ENCODE data around the gene CDT1.

The CDT1 gene

DNA sequence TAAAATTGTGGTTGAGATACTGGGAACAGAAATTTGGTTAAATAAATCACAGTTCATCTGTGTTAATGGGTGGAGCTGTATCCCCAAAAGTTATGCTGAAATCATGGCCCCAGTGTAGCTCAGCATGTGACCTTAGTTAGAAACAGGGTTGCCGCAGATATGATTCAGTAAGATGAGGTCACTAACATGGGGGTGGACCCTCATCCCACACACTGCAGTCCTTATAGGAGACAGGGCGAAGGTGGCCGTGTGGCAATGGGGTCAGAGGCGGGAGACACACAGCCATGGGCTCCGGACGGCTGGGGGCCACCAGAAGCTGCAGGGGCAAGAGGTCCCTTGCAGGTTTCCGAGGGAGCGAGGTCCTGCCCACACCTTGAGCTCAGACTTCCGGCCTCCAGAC is 42.5 kb downstream of the CDT1 start:
- no peaks in the 10 kb centered on the region for H3K9me3 ChIP-seq (ENCODE audit: low read length)
- no peak overlapping the region for H3K27ac ChIP-seq (ENCODE audit: low read depth, low read length, poor library complexity, severe bottlenecking)
- TF ChIP-seq EZH2 (IDR thresholded peaks at IDR 0.05; ENCODE audit: borderline replicate concordance, low read length): no peak
- TF ChIP-seq, protein P1, sequence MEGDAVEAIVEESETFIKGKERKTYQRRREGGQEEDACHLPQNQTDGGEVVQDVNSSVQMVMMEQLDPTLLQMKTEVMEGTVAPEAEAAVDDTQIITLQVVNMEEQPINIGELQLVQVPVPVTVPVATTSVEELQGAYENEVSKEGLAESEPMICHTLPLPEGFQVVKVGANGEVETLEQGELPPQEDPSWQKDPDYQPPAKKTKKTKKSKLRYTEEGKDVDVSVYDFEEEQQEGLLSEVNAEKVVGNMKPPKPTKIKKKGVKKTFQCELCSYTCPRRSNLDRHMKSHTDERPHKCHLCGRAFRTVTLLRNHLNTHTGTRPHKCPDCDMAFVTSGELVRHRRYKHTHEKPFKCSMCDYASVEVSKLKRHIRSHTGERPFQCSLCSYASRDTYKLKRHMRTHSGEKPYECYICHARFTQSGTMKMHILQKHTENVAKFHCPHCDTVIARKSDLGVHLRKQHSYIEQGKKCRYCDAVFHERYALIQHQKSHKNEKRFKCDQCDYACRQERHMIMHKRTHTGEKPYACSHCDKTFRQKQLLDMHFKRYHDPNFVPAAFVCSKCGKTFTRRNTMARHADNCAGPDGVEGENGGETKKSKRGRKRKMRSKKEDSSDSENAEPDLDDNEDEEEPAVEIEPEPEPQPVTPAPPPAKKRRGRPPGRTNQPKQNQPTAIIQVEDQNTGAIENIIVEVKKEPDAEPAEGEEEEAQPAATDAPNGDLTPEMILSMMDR (IDR thresholded peaks at IDR 0.05; ENCODE audit: low read length): no peak
- no peaks in the 10 kb centered on the region for H3K79me2 ChIP-seq (ENCODE audit: insufficient read depth, low read length)
- H3K9me2 ChIP-seq (ENCODE audit: low read depth, low read length): no peaks in the 10 kb centered on the region
- no peaks in the 10 kb centered on the region for H3K27me3 ChIP-seq (ENCODE audit: insufficient read depth, low read length)
- H3K4me2 ChIP-seq (ENCODE audit: low read length): no peak overlapping the region
- H2AFZ ChIP-seq (ENCODE audit: low read length): no peak overlapping the region
- H3F3A ChIP-seq (ENCODE audit: insufficient read depth, low read length): no peaks in the 10 kb centered on the region
- no peak overlapping the region for H3K9ac ChIP-seq (ENCODE audit: low read length)
- H4K20me1 ChIP-seq (ENCODE audit: insufficient read depth, low read length): no peaks in the 10 kb centered on the region
- no peaks in the 10 kb centered on the region; the same call in 1 of the 2 replicates for H3K36me3 ChIP-seq (ENCODE audit: insufficient read depth, low read length)
- no peak overlapping the region for H3K4me3 ChIP-seq (ENCODE audit: low read depth, low read length, poor library complexity, severe bottlenecking)
- H3K4me1 ChIP-seq (ENCODE audit: insufficient read depth, low read length, severe bottlenecking): no peaks in the 10 kb centered on the region

- H3F3A ChIP-seq (ENCODE audit: insufficient read depth, low read length): no peaks in the 10 kb centered on the region
- no peaks in the 10 kb centered on the region for H4K20me1 ChIP-seq (ENCODE audit: insufficient read depth, low read length)
- TF ChIP-seq, protein P1 (IDR thresholded peaks at IDR 0.05; ENCODE audit: low read length): no peak
- TF ChIP-seq EZH2 (IDR thresholded peaks at IDR 0.05; ENCODE audit: borderline replicate concordance, low read length): no peak
- no peaks in the 10 kb centered on the region for H3K9me3 ChIP-seq (ENCODE audit: low read length)
- H3K9ac ChIP-seq (ENCODE audit: low read length): no peak overlapping the region
- no peaks in the 10 kb centered on the region for H3K27me3 ChIP-seq (ENCODE audit: insufficient read depth, low read length)
- H3K4me1 ChIP-seq (ENCODE audit: insufficient read depth, low read length, severe bottlenecking): no peaks in the 10 kb centered on the region
- H3K4me2 ChIP-seq (ENCODE audit: low read length): no peak overlapping the region
- H3K27ac ChIP-seq (ENCODE audit: low read depth, low read length, poor library complexity, severe bottlenecking): no peak overlapping the region
- H3K79me2 ChIP-seq (ENCODE audit: insufficient read depth, low read length): no peaks in the 10 kb centered on the region
- no peak overlapping the region for H2AFZ ChIP-seq (ENCODE audit: low read length)
- no peaks in the 10 kb centered on the region; the same call in 1 of the 2 replicates for H3K36me3 ChIP-seq (ENCODE audit: insufficient read depth, low read length)
- no peak overlapping the region for H3K4me3 ChIP-seq (ENCODE audit: low read depth, low read length, poor library complexity, severe bottlenecking)
- H3K9me2 ChIP-seq (ENCODE audit: low read depth, low read length): no peaks in the 10 kb centered on the region
Measured at GRCh38 chr16:88847654-88848053, 44.1 kb downstream of the CDT1 start.

- Histone ChIP-seq H4K20me1 (ENCODE audit: insufficient read depth, low read length) (no peaks in the 10 kb centered on the region), H3K4me3 (ENCODE audit: low read depth, low read length, poor library complexity, severe bottlenecking) (no peak overlapping the region), H3K27me3 (ENCODE audit: insufficient read depth, low read length) (no peaks in the 10 kb centered on the region), H3K4me1 (ENCODE audit: insufficient read depth, low read length, severe bottlenecking) (no peaks in the 10 kb centered on the region), H3K9ac (ENCODE audit: low read length) (no peak overlapping the region), H3F3A (ENCODE audit: insufficient read depth, low read length) (no peaks in the 10 kb centered on the region), H2AFZ (ENCODE audit: low read length) (no peak overlapping the region), H3K4me2 (ENCODE audit: low read length) (no peak overlapping the region), H3K36me3 (ENCODE audit: insufficient read depth, low read length) (no peaks in the 10 kb centered on the region; the same call in 1 of the 2 replicates), H3K79me2 (ENCODE audit: insufficient read depth, low read length) (no peaks in the 10 kb centered on the region), H3K9me3 (ENCODE audit: low read length) (no peaks in the 10 kb centered on the region), H3K27ac (ENCODE audit: low read depth, low read length, poor library complexity, severe bottlenecking) (no peak overlapping the region), H3K9me2 (ENCODE audit: low read depth, low read length) (no peaks in the 10 kb centered on the region)
- no peak for TF ChIP-seq EZH2 (IDR thresholded peaks at IDR 0.05; ENCODE audit: borderline replicate concordance, low read length)
- TF ChIP-seq, protein P1 (IDR thresholded peaks at IDR 0.05; ENCODE audit: low read length): no peak
Measured at GRCh38 chr16:88848557-88848956, 45.0 kb downstream of the CDT1 start.
